NCI-H2081 treated with DMSO at 0.1 percent for 48 hours (cell line): ENCODE measurements around the gene CHST10.
"Not testable (repeated sequence)": the region's sequence is repeated elsewhere in the genome, so short reads cannot be mapped to it uniquely, and the experiment has no call there.

Experiments
- DNase-seq: peaks from one replicate; lab custom pipeline; 2025; lab: John Stamatoyannopoulos, UW

The CHST10 gene

DNA sequence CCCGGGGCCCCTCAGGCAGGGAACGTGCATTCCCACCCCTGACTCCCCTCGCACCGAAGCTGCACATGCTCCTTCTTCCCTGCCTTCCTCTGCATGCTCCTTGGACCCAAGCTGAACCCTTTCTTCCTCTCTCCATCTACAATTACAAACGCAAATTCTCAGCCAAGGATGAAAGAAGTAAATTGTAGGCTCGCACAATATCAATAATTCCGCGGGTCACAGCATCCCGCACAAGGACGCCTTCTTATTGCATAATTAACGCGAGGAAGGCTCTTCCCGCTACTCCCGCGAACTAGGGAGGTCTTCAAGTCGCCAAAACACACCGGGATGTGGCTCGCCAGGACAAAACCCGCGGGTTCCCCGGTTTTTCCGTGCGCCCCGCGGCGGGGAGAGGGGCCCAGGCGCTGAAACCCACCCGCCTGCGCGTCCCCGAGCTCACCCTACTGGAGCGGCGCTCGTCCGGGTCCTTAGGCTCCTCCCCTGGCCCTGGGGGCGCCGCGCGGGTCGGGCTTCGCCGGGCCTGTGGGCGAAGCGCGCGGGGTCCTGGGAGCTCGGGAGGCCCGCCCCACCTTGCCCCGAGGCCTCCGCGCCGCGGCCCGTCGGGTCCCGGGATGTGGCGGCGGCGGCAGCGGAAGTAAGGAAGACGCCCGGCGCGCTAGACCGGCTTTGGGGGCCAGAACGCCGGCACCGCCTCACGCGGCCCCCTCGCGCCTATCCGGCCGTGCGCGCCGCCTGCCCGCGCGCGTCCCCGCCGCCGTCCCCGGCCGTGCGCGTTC, at the start of gene CHST10:
CHST10 (minus strand) TSS at position 734 of the 776 bp plus-strand sequence. CDS start 10,993 bp downstream, outside the sequence.
- DNase-seq: no peak

DNA sequence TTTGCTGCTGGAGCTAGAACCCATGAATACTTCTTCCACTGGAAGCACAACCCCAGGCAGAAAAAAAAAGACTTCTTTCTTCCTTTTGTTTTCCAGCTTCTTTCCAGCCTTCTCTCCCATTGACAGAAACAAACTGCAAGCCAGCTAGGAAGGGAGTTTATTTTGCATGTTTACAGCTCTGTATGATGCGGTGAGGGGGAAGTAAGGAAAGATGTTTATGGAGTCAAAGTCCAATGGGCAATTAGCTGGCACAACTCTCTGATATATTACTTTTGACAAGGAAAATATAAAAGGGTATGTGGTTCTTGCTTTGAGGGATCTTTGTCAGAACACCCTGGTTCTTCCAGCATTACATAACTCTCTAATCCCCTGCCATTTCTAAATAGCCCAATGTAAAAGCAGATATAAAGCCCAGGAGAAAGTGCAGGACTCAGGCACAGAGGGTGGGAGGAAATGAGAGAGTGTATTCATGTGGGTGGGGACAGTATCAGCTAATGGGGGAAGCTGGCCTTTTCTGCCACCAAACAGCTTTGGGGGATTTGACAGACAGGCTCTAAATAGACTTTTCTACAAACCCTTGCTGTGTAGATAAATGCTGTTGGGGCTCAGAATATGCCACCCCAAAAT, 43.5 kb upstream of the CHST10 start:
- DNase-seq: no peak

GRCh38 chr2:100456357-100456756, 38.9 kb upstream of the CHST10 start:
- DNase-seq: not testable (repeated sequence)

GRCh38 chr2:100453853-100454252, 36.4 kb upstream of the CHST10 start:
- DNase-seq: no peak

GRCh38 chr2:100451734-100452133, 34.3 kb upstream of the CHST10 start:
- DNase-seq: no peak

GRCh38 chr2:100451092-100451491, 33.6 kb upstream of the CHST10 start:
- no peak for DNase-seq

- no peak for DNase-seq
Observed at GRCh38 chr2:100446696-100447095, 29.2 kb upstream of the CHST10 start.

GRCh38 chr2:100437751-100438150, 20.3 kb upstream of the CHST10 start:
- DNase-seq: no peak

DNA sequence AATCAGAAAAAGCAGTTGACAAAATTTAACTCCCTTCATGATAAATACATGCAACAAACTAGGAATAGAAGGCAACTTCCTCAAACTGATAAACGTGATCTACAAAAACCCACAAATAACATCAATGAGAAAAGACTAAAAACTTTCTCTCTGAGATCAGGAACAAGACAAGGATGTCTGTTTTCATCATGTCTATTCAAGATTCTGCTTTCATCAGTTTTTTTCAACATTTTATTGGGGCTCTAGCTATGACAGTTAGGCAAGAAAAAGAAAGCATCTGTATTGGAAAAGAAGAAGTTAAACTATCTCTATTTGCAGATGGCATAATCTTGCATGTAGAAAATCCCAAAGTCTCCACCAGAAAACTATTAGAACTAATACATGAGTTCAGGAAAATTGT, 12.3 kb upstream of the CHST10 start:
- DNase-seq: no peak

GRCh38 chr2:100427627-100428258, 10.3 kb upstream of the CHST10 start:
- no peak for DNase-seq

DNA sequence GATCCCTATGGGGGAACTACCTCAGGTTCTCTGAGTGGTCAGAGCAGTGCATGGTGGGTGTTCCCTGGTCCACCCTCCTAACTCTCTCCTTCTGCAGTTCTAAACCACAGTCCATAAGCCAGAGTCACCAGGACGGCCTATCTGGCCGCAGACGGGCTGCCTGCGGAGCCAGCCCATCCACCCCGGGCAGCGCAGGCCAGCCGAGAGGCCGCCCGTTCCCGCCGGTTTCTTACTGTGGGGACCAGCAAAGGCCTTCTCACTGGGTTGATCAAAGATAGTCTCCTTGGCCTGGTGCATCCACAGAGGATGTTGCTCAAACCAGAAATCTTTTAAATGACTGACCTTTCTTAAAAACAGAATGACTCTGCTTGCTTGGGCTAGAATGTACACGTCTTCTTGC, 9.6 kb upstream of the CHST10 start:
- no peak for DNase-seq

DNA sequence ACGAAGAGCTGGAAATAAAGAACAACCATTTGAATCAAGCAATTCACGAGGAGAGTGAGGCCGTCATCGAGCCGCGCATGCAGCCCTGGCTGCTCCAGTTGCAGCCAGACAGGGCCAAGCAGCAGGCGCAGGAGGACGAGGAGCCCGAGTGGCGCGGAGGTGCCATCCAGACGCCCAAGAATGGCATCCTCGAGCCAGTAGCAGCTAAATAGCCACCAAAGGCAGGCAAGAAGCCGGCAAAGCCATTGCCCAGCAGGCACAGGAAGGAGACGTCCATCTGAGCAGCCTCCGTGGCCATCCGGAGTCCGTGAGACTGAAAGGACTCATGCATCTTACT, 8.9 kb upstream of the CHST10 start:
- DNase-seq: no peak

- no peak for DNase-seq
Observed at GRCh38 chr2:100425573-100426383, 8.3 kb upstream of the CHST10 start.

DNA sequence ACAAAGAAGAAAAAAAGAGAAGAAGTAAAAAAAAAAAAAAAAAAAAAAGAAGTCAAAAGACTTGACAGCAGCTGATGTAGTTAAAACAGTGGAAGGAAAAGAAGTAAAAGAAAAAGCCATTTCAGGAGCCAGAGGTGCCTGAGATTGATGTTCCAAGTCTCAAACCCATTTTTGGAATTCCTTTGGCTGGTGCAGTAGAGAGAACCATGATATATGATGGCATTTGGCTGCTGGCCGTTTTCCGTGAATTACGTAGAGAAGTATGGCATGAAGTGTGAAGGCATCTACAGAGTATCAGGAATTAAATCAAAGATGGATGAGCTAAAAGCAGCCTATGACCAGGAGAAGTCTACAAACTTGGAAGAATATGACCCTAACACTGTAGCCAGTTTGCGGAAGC, 7.6 kb upstream of the CHST10 start:
- no peak for DNase-seq

DNA sequence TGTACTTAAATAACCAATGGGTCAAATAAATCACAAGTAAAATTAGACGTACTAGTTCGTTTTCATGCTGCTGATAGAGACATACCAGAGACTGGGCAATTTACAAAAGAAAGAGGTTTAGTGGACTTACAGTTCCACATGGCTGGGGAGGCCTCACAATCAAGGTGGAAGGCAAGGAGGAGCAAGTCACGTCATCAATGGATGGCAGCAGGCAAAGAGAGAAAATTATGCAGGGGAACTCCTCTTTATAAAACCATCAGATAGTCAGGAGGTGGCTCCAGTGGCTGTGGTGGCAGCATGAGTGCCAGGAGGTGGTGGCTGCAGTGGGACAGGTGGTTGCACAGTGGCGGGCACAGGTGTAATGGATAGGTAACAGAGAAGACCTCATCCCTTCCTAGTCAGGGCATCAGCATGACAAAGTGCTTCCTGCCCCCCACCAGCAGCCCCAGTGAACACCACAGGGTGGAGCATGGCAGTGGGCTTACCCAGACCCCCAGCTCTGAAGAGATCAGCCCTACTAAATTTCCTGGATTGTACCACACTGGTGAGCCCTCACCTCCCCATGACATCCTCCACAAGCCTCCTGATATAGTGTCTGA, 6.9 kb upstream of the CHST10 start:
- no peak for DNase-seq

DNA sequence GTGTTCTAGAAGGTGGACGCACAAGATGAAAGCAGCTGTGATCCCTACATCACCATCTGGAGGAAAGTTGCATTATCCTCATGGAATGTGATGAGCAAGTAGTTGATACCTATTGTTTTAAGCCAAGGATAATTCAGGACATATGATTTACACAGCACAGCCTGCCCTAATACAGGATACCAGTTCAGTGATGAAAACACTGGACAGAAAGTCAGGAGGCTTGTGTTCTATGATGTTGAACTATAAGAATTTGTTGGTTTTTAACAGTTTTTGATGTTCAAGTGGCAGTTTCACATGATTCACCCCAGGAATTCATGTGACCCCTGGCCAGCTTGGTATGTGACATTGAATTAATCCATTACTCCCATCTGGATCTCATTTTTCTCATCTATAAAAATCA, 6.2 kb upstream of the CHST10 start:
- DNase-seq: no peak

- DNase-seq: no peak
Observed at GRCh38 chr2:100422320-100423055, 5.0 kb upstream of the CHST10 start.

- no peak for DNase-seq
Observed at GRCh38 chr2:100419915-100420314, 2.4 kb upstream of the CHST10 start.

DNA sequence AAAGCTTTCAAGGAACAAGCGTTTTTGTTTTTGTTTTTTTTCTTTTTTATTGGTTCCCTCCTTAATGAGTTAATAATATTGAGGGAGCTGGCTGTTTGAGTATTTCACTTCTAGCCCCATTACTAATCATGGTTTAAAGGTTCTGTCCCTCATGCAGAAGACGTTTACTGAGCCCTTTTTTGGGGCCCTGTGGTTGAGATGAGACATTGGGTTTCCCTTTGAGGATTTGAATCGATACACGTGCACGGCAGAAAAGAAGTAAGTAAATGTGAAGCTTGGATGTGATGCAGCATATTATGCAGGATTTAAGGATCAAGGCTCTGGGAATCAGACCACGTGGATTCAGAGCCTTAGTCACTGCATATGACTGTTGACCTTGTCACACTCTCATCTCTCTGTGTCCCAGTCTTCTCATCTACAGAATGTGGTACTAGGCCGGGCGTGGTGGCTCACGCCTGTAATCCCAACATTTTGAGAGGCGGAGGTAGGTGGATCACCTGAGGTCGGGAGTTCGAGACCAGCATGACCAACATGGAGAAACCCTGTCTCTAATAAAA, 1.0 kb upstream of the CHST10 start:
- DNase-seq: no peak

DNA sequence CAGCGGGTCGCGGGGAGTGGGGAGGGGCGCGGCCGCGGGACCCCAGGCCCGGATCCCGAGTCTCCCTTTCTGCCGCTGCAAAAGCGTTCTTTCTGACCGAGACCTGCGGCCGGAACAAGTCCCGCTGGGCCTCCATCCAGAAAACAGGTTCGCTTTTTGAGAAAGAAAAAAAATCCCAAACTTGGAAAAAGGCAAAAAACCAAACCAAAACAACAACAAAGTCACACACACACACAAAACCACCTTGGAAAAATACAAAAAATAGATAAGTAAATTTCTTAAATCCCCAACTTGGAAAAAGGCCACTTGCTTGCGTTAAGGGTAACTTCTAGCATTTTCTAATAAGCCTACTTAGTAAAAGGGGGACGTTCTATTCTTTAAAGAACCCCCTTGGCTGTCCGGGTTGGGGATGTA, 250 bp upstream of the CHST10 start:
- no peak for DNase-seq

DNA sequence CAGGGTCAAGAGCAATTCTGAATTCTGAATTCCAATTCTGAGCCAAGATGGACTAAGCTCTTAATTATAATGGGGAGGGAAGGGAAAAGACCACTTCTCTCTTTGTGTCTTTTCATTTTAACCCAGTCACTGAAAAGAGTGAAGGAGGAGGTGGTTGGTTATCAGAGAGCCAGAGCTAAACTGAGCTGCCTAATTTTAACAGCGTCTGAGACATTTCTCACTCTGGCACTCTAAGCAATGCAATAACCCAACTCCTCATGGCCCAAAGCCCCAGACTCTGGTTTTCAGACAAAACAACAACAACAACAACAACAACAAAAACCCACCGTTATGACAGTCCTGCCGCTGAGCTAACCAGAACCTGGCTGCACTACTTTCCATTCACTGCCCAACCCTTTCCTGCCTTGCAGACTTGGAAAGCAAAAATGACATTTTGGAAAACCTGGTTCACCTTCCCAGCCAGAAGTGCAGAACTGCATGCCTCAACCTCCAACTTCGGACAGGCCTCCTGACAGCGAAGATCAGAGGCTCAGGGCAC, 1.0 kb downstream of the CHST10 start:
- DNase-seq: no peak
